GM19025 (cell line): ENCODE measurements around the gene MYO1B.

Source experiments
- ATAC-seq: cut with Tn5 transposase; IDR thresholded peaks from one replicate; pipeline ENCODE4 v1.9.1; 2021; ENCODE audit warnings: mild to moderate bottlenecking, low read depth, moderate library complexity; ENCODE audit not compliant: unreplicated experiment

MYO1B gene

GRCh38 chr2:191389288-191389687, 144.1 kb downstream of the MYO1B start:
- ATAC-seq: no peak

DNA sequence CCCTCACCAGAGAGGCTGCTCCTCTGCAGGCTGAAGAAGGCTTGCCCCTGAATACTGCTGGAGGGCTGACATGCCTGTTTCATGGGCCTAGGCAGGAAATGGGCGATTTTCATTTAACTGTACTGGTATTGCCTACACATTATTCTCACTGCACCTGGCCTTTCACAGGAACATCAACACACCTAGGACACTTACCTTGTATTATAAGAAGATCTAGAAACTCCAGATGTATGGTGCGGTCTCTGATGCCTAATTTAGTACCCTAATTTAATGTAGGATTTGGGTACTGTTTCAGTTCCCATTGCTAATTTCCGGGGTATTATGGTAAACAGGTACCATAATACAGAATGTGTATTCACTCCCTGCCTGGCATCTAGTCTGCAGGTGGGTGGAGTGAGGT, 146.0 kb downstream of the MYO1B start:
- no peak for ATAC-seq

- no peak for ATAC-seq
Measured at GRCh38 chr2:191394043-191394442, 148.8 kb downstream of the MYO1B start.

DNA sequence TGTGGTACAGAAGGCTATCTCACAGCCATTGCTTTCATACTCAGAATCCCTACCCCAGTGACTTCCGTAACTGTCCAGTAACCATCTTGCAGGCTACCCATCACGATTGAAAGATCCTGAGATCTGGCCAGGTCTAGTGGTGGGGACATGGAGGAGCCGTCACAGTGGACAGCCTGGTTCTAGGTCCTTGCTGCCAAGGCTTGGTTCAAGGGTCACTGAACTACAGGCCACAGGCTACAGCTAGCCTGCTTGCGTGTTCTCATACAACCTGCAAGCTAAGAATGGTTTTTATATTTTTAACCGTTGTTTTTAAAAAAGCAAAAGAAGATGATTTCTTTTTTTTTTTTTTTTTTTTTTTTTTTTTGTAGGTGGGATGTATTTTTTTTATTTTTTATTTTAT, 151.6 kb downstream of the MYO1B start:
- no peak for ATAC-seq

GRCh38 chr2:191399601-191400000, 154.4 kb downstream of the MYO1B start:
- ATAC-seq: no peak

GRCh38 chr2:191401287-191401686, 156.1 kb downstream of the MYO1B start:
- ATAC-seq: no peak

DNA sequence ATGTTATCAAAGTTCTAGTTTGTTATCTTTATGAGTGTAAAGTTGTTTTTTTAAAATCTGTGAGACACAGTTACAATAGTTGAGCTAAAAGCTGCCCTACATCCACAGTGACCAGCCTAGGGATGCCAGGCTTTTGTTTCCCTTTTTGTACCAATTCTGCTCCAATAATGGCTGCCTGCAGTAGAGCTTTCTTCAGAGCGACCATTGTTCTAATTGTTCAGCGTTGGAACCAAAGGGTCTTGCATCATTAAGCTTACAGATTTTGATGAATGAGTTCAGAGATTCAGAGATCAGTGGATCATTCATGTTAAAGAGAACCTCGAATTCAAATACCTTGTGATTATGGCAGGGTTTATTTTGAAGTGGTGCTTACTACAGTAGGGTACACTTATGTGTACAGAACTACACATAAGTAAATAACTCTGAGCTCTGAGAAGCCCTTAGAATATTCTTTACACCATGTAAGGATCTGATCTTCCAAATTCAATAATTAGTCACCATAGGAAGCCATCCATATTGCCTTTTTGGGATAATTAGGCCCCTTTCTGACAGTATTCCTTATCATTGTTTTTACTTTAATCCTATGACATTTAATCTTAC, 157.9 kb downstream of the MYO1B start:
- ATAC-seq: no peak

GRCh38 chr2:191404568-191404991, 159.4 kb downstream of the MYO1B start:
- ATAC-seq: no peak

DNA sequence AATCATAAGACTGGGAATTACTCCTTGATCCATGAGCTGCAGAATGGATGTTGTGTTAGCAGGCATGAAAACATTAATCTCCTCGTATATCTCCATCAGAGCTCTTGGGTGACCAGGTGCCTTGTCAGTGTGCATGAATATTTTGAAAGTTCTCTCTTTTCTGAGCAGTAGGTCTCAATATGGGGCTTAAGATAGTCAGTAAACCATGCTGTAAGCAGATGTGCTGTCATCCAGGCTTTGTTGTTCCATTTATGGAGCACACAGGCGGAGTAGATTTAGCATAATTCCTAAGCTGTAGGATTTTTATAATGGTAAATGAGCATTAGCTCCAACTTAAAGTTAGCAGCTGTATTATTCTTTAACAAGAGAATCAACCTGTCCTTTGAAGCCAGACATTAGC, 160.3 kb downstream of the MYO1B start:
- ATAC-seq: no peak

DNA sequence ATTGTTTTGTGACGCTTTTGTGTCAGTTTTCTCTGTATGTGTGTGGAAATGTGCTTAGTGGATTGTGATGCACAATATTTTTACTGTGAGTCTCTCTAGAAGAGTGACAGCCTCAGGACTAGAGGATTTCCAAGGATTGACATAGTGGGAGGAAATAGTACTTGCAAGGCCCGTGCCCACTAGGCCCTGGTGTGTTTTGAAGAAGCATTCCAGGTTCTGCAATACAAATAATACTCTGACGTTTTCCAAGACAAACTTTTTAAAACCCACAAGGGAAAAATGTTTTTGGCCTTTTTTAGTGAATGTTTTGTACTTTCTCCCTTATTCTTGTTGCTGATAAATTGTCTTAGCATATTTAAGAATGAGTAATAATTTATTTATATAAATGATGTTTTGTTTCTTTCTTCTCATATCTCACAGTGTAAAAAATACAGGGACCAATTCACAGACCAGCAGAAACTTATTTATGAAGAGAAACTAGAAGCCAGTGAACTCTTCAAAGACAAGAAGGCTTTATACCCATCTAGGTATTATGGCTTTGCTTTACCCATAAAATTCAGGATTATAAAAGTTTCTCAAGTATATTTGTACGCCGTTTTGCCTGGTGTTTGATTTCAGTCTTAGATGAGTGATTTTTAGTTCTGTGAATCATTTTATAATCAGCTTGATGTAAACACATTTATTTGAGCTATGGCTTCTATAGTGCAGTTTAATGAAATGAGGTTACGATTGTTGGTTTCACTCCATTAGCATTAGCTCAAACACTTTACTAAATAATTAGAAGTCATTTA, 165.6 kb downstream of the MYO1B start:
- no peak for ATAC-seq

DNA sequence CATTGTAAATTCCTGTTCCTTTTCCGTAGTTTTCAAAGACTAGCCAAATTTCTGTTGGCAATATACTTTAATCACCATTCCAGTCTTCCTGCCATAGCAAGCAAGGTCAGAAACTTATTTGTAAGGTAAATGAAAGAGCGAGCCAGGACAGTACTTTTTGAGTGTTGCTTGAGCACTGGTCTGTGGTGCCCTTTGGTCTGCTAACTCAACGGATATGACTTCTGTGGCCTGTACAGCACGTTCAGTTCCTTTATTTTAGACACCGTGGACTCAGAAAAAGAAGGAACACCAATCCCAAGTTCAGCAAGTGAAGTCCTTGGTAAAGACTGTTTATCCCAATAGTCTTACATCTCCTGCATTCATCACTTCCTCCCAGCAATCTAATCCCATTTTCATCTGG, 166.3 kb downstream of the MYO1B start:
- no peak for ATAC-seq

GRCh38 chr2:191412353-191412752, 167.1 kb downstream of the MYO1B start:
- no peak for ATAC-seq

- ATAC-seq: no peak
Measured at GRCh38 chr2:191415101-191415500, 169.9 kb downstream of the MYO1B start.

- ATAC-seq: no peak
Measured at GRCh38 chr2:191415858-191416257, 170.7 kb downstream of the MYO1B start.

DNA sequence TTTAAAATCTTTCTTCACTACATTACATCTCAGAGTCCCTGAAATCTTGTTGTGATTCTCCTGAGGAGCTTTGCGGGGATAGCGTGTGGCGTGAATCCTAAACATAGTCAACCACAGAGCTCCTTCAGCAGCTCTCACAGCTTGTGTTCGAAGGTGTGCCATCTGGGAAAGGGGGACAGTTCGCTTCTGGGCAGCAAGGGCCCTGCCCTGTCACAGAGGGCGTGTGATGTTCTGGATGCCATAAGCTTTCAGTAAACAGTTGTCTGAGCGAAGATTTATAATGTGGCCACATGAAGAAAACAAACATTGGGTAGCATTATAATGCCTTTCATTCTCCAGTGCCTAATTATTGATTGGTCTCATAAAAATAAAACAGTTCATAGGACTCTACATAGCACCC, 172.5 kb downstream of the MYO1B start:
- no peak for ATAC-seq

DNA sequence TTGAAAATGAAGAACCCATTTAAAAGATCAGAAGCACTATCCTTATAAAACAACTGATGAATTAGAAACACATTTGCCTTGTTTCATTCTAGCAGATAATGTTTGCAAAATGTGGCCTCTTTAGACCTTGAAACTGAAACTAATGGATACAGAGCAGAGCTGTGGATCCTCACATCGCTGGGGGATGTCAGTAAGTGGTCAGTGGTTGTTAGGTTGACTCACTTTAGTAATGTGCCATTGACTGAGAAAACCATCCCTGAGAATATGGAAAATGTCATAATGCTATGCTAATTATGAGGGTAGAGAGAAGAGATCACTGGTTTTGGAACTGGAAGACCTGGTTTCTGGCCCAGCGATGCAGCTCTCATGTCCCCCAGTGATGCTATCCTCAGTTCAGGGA, 176.7 kb downstream of the MYO1B start:
- ATAC-seq: no peak

- ATAC-seq: no peak
Measured at GRCh38 chr2:191427031-191427430, 181.8 kb downstream of the MYO1B start.

DNA sequence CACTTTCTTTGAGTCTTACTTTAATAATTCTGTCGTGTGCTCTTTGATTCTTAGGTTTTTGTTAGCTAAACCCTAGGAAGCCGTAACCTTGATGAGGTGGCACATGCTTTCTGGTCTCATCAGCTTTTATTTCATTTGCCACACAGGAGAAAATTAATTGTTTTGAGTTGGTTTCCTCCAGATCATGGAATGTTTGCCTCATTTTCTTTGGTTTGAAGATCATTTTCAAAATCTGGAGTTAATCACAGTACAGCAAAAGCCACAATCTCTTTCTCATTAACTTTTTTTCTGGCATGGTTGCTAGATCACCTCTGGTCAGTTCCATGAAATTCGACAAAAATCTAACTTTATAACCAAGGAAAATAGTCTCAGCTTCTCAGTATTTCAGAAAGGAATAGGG, 182.9 kb downstream of the MYO1B start:
- ATAC-seq: no peak

- ATAC-seq: no peak
Measured at GRCh38 chr2:191430476-191430875, 185.3 kb downstream of the MYO1B start.

DNA sequence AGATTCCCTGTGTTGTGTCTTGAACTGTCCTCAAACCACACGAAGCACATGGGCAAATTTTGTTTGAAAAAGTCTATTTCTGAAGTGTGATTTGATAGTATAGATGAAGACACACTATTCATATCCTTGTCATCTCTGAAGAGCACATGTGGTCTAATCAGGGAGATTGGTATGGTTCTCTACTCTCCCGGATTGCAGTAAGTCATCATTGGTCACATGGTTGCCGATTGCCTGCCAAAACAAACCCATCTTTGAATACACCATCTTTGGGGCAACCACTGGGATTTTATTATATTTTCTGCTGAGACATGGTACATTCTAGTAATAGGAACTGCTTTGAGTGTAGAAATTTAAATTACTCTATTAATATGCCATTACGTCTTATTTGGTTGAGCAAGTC, 186.9 kb downstream of the MYO1B start:
- ATAC-seq: no peak

DNA sequence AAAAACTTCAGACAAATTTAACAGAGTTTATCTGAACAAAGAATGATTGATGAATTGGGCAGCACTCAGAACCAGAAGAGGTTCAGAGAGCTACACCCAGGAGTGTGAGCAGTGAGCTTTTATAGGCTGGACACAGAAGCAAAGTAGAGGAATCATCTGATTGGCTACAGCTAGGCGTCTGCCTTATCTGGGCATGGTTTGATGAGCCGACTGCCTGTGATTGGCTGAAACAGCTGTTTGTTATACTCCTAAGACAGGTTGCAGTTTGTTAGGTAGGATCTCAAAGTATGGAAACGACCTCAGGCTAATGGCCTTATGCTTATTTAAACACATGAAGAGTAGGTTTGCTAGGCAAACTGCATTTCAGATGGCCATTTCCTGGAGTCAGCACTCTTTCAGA, 188.9 kb downstream of the MYO1B start:
- ATAC-seq: no peak

DNA sequence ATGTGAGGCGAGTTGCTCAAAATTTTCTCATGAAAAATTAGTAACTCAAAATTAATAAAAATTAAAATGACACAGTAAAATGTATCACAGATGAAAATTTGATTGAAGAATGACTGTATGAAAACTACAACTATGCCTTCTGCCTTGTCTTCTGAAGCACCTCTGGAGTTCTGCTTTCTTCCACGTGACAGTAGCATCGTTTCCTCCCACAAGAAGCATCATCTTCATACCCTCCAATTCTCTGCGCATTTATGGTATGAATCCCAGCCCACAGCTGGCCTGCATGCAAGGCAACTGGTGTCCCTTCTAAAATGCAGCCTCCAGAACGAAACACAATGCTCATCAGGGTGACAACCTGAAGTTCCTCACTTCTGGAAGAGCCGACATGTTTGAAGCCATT, 189.9 kb downstream of the MYO1B start:
- no peak for ATAC-seq
